Hypothalamus (tissue), 51 donors: ENCODE results near the gene SLC38A3.
A peak's percentile ranks its signal among the peaks of the same experiment; 100 is the strongest.
"Not testable (repeated sequence)": the region's sequence is repeated elsewhere in the genome, so short reads cannot be mapped to it uniquely, and the experiment has no call there.

Experiments used
- DNase-seq, 51 donors: peaks; one replicate each; lab custom pipeline; 2025; lab: John Stamatoyannopoulos, UW

SLC38A3 gene

DNA sequence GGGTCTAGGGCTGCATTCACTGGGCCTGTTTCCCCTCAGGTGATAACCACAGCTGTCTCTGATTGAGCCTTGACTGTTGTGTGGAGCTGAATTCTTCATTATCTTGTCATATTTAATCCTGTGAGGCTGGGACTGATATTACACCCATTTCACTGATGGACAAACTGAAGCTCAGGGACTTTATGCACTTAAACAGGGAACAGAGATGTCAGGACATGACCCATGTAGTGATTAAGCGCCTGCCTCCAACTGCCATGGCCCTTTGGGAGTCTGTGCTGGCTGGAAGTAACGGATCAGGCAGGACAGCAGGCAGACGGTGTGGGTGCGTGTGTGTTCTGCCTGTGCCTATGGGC lies 38.4 kb downstream of the SLC38A3 start:
- no peak for DNase-seq

GRCh38 chr3:50244813-50245212 lies 39.7 kb downstream of the SLC38A3 start:
- DNase-seq = not testable (repeated sequence)

GRCh38 chr3:50245251-50245745 lies 40.2 kb downstream of the SLC38A3 start:
- no peak for DNase-seq

DNA sequence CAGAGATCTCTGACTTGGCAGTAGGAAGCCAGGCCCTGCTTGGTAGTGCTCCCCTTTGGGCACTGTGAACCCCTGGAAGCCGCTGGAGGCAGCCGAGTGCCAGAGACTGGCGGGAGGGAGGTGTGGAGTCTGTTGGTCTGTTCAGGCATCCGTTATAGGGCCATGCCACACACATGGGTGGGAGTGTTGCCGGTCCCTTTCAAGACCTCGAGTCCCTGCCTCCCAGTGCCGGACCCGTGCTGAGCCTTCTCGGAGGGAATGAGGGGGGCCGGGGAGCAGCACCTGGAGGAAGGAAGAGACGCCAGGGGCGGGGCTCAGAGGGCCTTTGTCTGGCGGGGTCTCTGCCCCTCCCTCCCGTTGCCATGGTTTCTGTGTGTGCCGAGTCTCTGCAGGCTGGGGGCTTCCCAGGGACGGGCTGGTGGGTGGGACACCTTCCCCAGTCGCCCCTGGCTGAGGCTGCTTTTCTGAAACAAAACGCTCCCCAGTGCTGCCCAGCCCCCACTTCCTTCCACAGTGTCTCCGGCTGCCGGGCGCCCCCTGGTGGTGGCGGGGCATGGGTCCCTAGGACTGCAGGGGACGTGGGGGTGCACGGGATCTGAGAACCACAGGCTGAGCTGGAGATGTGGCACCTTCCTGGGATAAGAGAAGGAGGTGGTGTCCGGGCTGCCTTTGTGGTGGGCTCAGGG lies 40.9 kb downstream of the SLC38A3 start:
- DNase-seq = peak; percentile 28 to 93 (median 76)

DNA sequence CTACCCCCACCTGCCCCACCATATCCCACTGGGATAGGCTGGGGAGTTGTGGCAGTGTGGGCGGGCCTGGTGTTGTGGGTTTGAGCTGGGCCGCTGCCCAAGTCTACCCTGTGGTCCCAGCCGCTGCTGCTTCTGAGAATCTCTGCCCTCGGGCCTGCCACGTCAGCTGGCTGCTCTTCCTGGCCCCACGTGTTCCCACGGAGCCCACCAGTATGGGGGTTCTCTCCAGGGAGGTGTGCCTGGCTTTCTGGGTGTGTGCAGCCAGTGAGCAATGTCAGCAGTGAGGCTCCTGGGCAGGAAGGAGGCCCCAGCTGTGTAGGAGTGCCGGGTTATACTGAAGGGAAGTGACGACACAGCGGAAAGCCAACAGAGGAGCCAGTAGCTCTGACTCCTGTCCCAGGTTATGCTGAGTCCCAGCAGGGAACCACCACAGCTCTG lies 41.5 kb downstream of the SLC38A3 start:
- peak in 2 of 51 donors; percentile 49 to 73 for DNase-seq

- DNase-seq = no peak
These were observed 43.3 kb downstream of the SLC38A3 start for GRCh38 chr3:50248387-50248786.

DNA sequence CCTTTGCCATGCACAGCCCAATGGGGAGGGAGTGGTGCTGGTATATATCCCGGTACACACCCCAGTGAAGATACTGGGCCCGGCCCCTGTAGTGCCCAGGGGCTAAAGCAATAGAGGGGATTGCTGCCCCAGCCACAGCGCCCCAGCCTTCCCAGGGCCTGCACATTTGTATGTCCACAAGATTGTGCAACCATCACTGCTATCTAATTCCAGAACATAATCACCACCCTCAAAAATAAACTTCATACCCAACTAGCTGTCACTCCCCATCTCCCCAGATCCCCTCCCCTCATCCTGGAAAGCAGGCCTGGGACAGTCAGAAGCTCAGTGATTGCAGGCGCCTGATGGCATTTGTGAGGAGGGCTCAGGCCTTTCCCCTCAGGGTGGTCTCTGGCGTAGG lies 44.4 kb downstream of the SLC38A3 start:
- no peak for DNase-seq

DNA sequence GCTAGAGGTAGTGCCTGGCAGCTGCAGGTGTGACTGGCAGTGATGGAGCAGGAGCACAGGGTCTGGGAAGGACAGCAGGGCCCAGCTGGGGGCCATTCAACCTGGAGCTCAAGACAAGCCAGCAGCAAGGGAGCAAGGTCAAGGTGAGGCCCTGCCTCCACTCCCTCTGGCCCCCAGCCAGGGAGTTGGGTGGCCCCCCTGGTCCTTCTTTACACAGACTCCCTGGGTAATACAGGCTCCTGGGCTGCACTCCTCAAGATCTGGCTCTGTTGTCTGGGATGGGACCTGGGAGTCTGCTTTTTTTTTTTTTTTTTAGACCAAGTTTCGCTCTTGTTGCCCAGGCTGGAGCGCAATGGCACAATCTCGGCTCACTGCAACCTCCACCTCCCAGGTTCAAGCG lies 45.4 kb downstream of the SLC38A3 start:
- no peak for DNase-seq

GRCh38 chr3:50251220-50251619 lies 46.1 kb downstream of the SLC38A3 start:
- DNase-seq = peak in 1 of 51 donors; percentile 29

- DNase-seq = peak in 8 of 51 donors; percentile 18 to 44 (median 21)
These were observed 49.6 kb downstream of the SLC38A3 start for GRCh38 chr3:50254577-50255250.

DNA sequence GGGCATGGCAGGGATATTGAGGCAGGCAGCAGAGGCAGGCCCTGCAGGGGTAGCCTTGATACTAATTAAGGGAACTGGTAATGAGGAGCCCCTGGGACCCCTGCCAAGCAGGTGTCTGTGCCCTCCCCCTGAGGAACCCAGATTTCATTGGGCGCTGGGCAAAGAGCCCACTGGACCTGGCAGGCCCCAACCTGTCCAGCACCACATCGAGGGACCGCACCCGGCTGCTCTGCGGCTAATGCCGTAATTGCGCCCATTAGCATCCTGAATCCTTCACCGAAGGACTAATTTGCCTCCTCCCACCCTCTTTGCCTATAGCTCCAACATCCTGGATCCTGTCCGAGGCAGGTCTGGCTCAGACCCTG lies 50.2 kb downstream of the SLC38A3 start:
- no peak for DNase-seq

GRCh38 chr3:50256978-50257890 lies 52.2 kb downstream of the SLC38A3 start:
- peak in 10 of 51 donors; percentile 12 to 54 (median 24) for DNase-seq

- DNase-seq = peak in 6 of 51 donors; percentile 23 to 48 (median 34)
These were observed 53.1 kb downstream of the SLC38A3 start for GRCh38 chr3:50258029-50258680.

GRCh38 chr3:50258979-50259378 lies 53.9 kb downstream of the SLC38A3 start:
- peak in 3 of 51 donors; percentile 24 to 32 (median 25) for DNase-seq

DNA sequence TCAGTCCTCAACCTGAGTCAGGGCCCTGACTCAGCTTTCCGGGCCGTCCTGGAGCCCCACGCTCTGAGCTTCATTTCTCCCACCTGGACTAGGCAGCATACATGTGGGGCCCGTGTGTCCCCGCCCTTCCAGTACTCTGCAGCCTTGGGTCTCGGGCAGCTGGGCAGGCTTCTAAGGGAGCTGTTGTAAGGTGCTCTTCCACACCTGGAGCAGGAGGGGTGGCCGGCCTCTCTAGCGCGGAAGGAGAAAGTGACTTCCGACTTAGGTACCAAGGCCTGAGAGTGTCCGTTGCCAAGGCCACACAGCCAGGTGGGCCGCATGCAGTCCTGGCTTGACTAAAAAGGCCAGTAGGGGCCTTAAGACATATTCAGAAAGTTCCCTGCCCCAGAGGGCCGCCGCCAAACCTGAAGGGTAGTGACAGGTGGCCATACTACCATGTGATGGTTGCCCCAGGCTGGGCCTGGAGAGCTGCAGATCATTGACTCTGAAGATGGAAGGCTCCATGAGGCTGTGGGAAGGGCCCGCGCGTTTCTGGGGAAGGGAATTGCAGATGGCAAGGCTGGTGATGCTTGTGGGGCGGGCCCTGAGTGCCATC lies 54.5 kb downstream of the SLC38A3 start:
- no peak for DNase-seq

DNA sequence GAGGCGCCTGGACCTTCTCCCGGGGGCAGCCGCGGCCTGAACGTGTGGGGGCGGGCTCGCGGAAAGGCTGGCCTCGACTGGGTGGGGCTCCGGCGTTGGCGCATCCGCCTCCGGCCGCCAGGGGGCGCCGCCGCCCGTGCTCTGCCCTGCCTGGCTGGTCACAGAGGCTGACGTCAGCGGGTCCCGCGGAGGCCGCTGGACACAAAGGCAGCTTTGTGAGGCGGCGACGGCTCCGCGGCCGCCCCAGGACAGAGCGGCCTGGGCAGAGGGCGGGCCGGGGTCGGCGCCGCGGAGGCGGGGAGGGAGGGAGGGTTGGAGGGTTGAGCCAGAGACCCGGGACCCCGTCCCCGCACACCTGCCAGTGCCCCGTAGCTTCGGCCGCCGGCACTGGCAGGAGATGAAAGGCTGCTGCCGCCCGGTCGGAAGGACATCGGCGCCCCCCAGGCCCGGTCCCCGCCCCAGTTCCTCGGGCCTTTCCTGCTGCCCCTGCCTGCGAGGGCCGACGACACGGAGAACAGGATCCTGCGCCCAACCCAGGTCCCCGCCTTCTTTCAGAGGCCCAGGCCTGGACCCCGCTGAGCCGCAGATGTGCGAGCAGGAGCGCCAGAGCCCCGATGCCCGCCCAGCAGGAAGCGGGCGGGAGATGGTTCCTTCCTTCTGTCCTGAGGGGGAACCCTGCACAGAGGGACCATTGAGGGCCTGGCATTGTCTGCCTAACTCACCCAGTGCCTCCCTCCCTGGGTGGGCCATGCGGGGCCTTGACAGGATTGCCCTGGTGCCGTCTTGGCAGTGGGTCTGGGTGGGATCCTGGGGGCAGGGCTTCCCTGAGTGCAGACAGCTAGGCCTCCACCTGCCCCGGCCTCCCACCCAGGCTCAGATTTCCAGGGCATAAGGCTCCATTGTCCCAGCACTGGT lies 55.2 kb downstream of the SLC38A3 start:
- peak; percentile 66 to 99 (median 93) for DNase-seq

GRCh38 chr3:50260942-50261441 lies 55.9 kb downstream of the SLC38A3 start:
- DNase-seq = peak in 4 of 51 donors; percentile 45 to 83 (median 54)

DNA sequence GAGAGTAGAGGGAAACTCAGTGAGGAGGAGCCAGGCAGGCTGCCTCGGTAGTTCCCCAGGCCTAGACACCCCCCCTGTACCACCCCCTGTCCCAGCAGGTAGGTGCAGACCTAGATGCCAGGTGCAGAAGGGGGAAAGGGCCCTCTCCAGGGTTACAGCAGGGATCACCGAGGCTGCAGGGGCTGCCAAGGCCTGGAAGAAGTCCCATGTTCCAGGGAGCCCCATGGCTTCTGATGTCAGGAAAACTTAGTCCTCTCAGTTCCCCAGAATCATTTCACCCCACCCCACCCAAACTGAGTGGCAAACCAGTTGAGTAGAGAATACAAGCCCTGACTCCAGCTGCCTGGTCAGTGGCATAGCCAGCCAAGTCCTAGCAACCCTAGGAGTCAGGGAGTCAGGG lies 56.4 kb downstream of the SLC38A3 start:
- DNase-seq = peak in 2 of 51 donors; percentile 27 to 51

DNA sequence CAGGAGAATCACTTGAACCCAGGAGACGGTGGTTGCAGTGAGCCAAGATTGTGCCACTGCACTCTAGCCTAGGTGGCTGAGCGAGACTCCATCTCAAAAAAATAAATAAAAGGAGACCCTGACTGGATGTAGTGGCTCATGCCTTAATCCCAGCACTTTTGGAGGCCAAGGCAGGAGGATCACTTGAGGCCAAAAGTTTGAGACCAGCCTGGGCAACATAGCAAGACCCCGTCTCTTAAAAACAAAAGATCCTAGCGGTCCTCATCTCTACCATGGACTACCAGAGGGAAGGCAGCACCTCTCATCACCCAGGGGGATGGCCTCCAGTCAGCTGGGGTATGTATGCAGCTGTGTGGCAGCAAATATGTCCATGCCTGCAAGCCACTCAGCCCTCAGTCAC lies 57.1 kb downstream of the SLC38A3 start:
- DNase-seq = not testable (repeated sequence)
